HG03457 (cell line): ENCODE results near the gene PHYKPL.
"Not testable (repeated sequence)": the region's sequence is repeated elsewhere in the genome, so short reads cannot be mapped to it uniquely, and the experiment has no call there.

ENCODE experiments used
- ATAC-seq: cut with Tn5 transposase; IDR thresholded peaks from one replicate; pipeline ENCODE4 v1.9.1; 2021; ENCODE audit warnings: moderate number of reproducible peaks; ENCODE audit not compliant: unreplicated experiment

The PHYKPL gene

GRCh38 chr5:178265746-178266145 is 33.1 kb upstream of the PHYKPL start:
- ATAC-seq = no peak

GRCh38 chr5:178264044-178264443 is 31.4 kb upstream of the PHYKPL start:
- ATAC-seq = no peak

- no peak for ATAC-seq
Observed at GRCh38 chr5:178261666-178262600, 29.3 kb upstream of the PHYKPL start.

- ATAC-seq = no peak
Observed at GRCh38 chr5:178259623-178260536, 27.3 kb upstream of the PHYKPL start.

- ATAC-seq = no peak
Observed at GRCh38 chr5:178257650-178258049, 25.0 kb upstream of the PHYKPL start.

GRCh38 chr5:178256746-178257145 is 24.1 kb upstream of the PHYKPL start:
- ATAC-seq = no peak

GRCh38 chr5:178253632-178254031 is 21.0 kb upstream of the PHYKPL start:
- not testable (repeated sequence) for ATAC-seq

- no peak for ATAC-seq
Observed at GRCh38 chr5:178252258-178252657, 19.7 kb upstream of the PHYKPL start.

GRCh38 chr5:178250263-178250662 is 17.7 kb upstream of the PHYKPL start:
- no peak for ATAC-seq

- no peak for ATAC-seq
Observed at GRCh38 chr5:178249191-178249989, 16.8 kb upstream of the PHYKPL start.

- no peak for ATAC-seq
Observed at GRCh38 chr5:178248750-178249149, 16.1 kb upstream of the PHYKPL start.

GRCh38 chr5:178247481-178248456 is 15.2 kb upstream of the PHYKPL start:
- no peak for ATAC-seq

GRCh38 chr5:178246624-178247279 is 14.2 kb upstream of the PHYKPL start:
- ATAC-seq = no peak

GRCh38 chr5:178245389-178245788 is 12.8 kb upstream of the PHYKPL start:
- no peak for ATAC-seq

- ATAC-seq = no peak
Observed at GRCh38 chr5:178244576-178244975, 12.0 kb upstream of the PHYKPL start.

GRCh38 chr5:178242416-178242815 is 9.8 kb upstream of the PHYKPL start:
- no peak for ATAC-seq

GRCh38 chr5:178241688-178242231 is 9.2 kb upstream of the PHYKPL start:
- ATAC-seq = no peak

- no peak for ATAC-seq
Observed at GRCh38 chr5:178241231-178241663, 8.6 kb upstream of the PHYKPL start.

- no peak for ATAC-seq
Observed at GRCh38 chr5:178240766-178241165, 8.2 kb upstream of the PHYKPL start.
